ENCODE data around the gene IRAK3. TPM values are rescaled to one million over a fixed set of nuclear protein-coding genes. Genes with fewer than 3 reads are reported as not detected.
"Not testable (repeated sequence)": the region's sequence is repeated elsewhere in the genome, so short reads cannot be mapped to it uniquely, and the experiment has no call there.

Gene IRAK3
- total RNA-seq, 4 donors from 2014 or later, result 5.6 to 13.8 (median 6.7) TPM

- peaks cover 9 to 10% of the 10 kb centered on the region in 2 donors for H3K9me3 ChIP-seq
- H3K4me1 ChIP-seq, result peaks cover 0 to 26% (median 8%) of the 10 kb centered on the region in 4 donors
- WGBS, 2 donors (ENCODE audit: low coverage in 1 of 2), result 48 to 61% methylated on average over 2 to 4 of the region's 4 CpGs
- H3K27ac ChIP-seq, result no peak overlapping the region
- H3K27me3 ChIP-seq, result no peaks in the 10 kb centered on the region
- TF ChIP-seq EP300 (IDR thresholded peaks at IDR 0.05; ENCODE audit: low read depth) (no peak), CTCF (IDR thresholded peaks at IDR 0.05) (no peak), POLR2A (IDR thresholded peaks at IDR 0.05) (no peak), POLR2AphosphoS5 (IDR thresholded peaks at IDR 0.05) (no peak)
- H3K4me3 ChIP-seq, result no peak overlapping the region
- in situ Hi-C loops (cut with MboI; ENCODE audit: low pct_ligation_motif_present in 1 of 4, low pct_unique_long_range_greater_than_20kb in 1 of 4, low sequenced_read_pairs in 3 of 4) (no loop called here), intact Hi-C loops (cut with DNase I; ENCODE audit: low total_unique reads) (no loop called here)
- no peaks in the 10 kb centered on the region for H3K36me3 ChIP-seq
- DNase-seq, result no peak
Observed at GRCh38 chr12:66217342-66217917, 28.4 kb downstream of the IRAK3 start.

- in situ Hi-C loops (cut with MboI; ENCODE audit: low pct_ligation_motif_present in 1 of 4, low pct_unique_long_range_greater_than_20kb in 1 of 4, low sequenced_read_pairs in 3 of 4) (no loop called here), intact Hi-C loops (cut with DNase I; ENCODE audit: low total_unique reads) (loop anchor here (5.0 kb wide), 1 partner anchor 1146 kb away; no protein-coding TSS in a partner anchor)
- Histone ChIP-seq H3K27me3 (no peaks in the 10 kb centered on the region), H3K4me3 (no peak overlapping the region), H3K27ac (no peak overlapping the region), H3K4me1 (no peaks in the 10 kb centered on the region), H3K36me3 (no peaks in the 10 kb centered on the region), H3K9me3 (no peaks in the 10 kb centered on the region)
- TF ChIP-seq POLR2AphosphoS5 (IDR thresholded peaks at IDR 0.05), result no peak
- no peak for TF ChIP-seq EP300 (IDR thresholded peaks at IDR 0.05; ENCODE audit: low read depth)
- TF ChIP-seq POLR2A (IDR thresholded peaks at IDR 0.05), result no peak
- no peak for TF ChIP-seq CTCF (IDR thresholded peaks at IDR 0.05)
- no peak for DNase-seq
Observed at GRCh38 chr12:66228462-66228861, 39.4 kb downstream of the IRAK3 start.

GRCh38 chr12:66232263-66232662 lies 43.2 kb downstream of the IRAK3 start:
- 32 to 40% methylated on average over 1 to 3 of the region's 3 CpGs for WGBS, 2 donors (ENCODE audit: low coverage in 1 of 2)
- TF ChIP-seq EP300 (IDR thresholded peaks at IDR 0.05; ENCODE audit: low read depth) (no peak), POLR2A (IDR thresholded peaks at IDR 0.05) (no peak), POLR2AphosphoS5 (IDR thresholded peaks at IDR 0.05) (no peak), CTCF (IDR thresholded peaks at IDR 0.05) (no peak)
- no peaks in the 10 kb centered on the region for H3K36me3 ChIP-seq
- no peak overlapping the region for H3K27ac ChIP-seq
- intact Hi-C loops (cut with DNase I; ENCODE audit: low total_unique reads) (no loop called here), in situ Hi-C loops (cut with MboI; ENCODE audit: low pct_ligation_motif_present in 1 of 4, low pct_unique_long_range_greater_than_20kb in 1 of 4, low sequenced_read_pairs in 3 of 4) (no loop called here)
- H3K4me1 ChIP-seq, result peaks cover 0 to 7% (median 2%) of the 10 kb centered on the region in 4 donors
- no peak overlapping the region for H3K4me3 ChIP-seq
- no peaks in the 10 kb centered on the region for H3K27me3 ChIP-seq
- H3K9me3 ChIP-seq, result no peaks in the 10 kb centered on the region
- DNase-seq, result peak; percentile 14

- H3K27ac ChIP-seq, result peak overlapping the region; percentile 53 to 69 (median 64)
- H3K4me1 ChIP-seq; H3K4me3 ChIP-seq; H3K27me3 ChIP-seq; H3K9me3 ChIP-seq; H3K36me3 ChIP-seq; intact Hi-C loops (cut with DNase I; ENCODE audit: low total_unique reads); in situ Hi-C loops (cut with MboI; ENCODE audit: low pct_ligation_motif_present in 1 of 4, low pct_unique_long_range_greater_than_20kb in 1 of 4, low sequenced_read_pairs in 3 of 4): not testable (repeated sequence)
- DNase-seq, result peak; percentile 67
- 73 to 75% methylated on average over 4 to 13 of the region's 13 CpGs for WGBS, 2 donors (ENCODE audit: low coverage in 1 of 2)
- peak in 1 of 3 donors; percentile 23 for TF ChIP-seq POLR2AphosphoS5 (IDR thresholded peaks at IDR 0.05)
Observed at GRCh38 chr12:66234037-66234693, 45.2 kb downstream of the IRAK3 start.
